ENCODE results near the gene EPHB6. TPM values are rescaled to one million over a fixed set of nuclear protein-coding genes. Genes with fewer than 3 reads are reported as not detected.

EPHB6 gene
- total RNA-seq, 1 donor from 2014 or later: 15.7 TPM

GRCh38 chr7:142906643-142907042, 51.8 kb downstream of the EPHB6 start:
- Histone ChIP-seq H2AFZ (ENCODE audit: low read depth, low read length) (no peak overlapping the region), H4K20me1 (ENCODE audit: insufficient read depth, low read length) (no peaks in the 10 kb centered on the region), H3K4me2 (ENCODE audit: low read length) (no peak overlapping the region), H3K36me3 (ENCODE audit: insufficient read depth, low read length) (no peaks in the 10 kb centered on the region), H3K79me2 (ENCODE audit: insufficient read depth, low read length) (no peaks in the 10 kb centered on the region), H3K4me3 (ENCODE audit: insufficient read depth, low read depth, low read length) (no peak overlapping the region), H3K9ac (ENCODE audit: low read length) (no peak overlapping the region), H3K9me3 (ENCODE audit: insufficient read depth, low read depth, low read length) (peaks cover 4% of the 10 kb centered on the region), H3K27ac (ENCODE audit: low read depth, low read length) (no peak overlapping the region), H3K4me1 (ENCODE audit: insufficient read depth, low read length) (no peaks in the 10 kb centered on the region), H3K27me3 (ENCODE audit: insufficient read depth, low read length) (no peaks in the 10 kb centered on the region)
- Mint-ChIP-seq H3K4me3 (ENCODE audit: unreplicated experiment) (no peak overlapping the region), H3K4me1 (ENCODE audit: low read depth, unreplicated experiment) (no peaks in the 10 kb centered on the region), H3K36me3 (ENCODE audit: low read depth, unreplicated experiment) (no peaks in the 10 kb centered on the region), H3K27ac (ENCODE audit: unreplicated experiment) (no peak overlapping the region), H3K27me3 (ENCODE audit: low read depth, unreplicated experiment) (peaks cover 13% of the 10 kb centered on the region), H3K9me3 (ENCODE audit: unreplicated experiment) (peaks cover 6% of the 10 kb centered on the region)
- DNase-seq (ENCODE audit: low read depth) (no peak), FAIRE-seq (no peak)
- TF ChIP-seq CTCF (IDR thresholded peaks at IDR 0.05; ENCODE audit: insufficient read depth, low read depth, low read length) (no peak), EZH2 (IDR thresholded peaks at IDR 0.05; ENCODE audit: insufficient read depth, low read length) (no peak)

- H2AFZ ChIP-seq (ENCODE audit: low read depth, low read length): no peak overlapping the region
Measured at GRCh38 chr7:142908290-142908689, 53.4 kb downstream of the EPHB6 start.

More at GRCh38 chr7:142908290-142908689, 53.4 kb downstream of the EPHB6 start:
- Histone ChIP-seq H4K20me1 (ENCODE audit: insufficient read depth, low read length) (no peaks in the 10 kb centered on the region), H3K27ac (ENCODE audit: low read depth, low read length) (no peak overlapping the region), H3K9me3 (ENCODE audit: insufficient read depth, low read depth, low read length) (peaks cover 4% of the 10 kb centered on the region), H3K27me3 (ENCODE audit: insufficient read depth, low read length) (no peaks in the 10 kb centered on the region), H3K4me1 (ENCODE audit: insufficient read depth, low read length) (no peaks in the 10 kb centered on the region), H3K4me2 (ENCODE audit: low read length) (no peak overlapping the region), H3K36me3 (ENCODE audit: insufficient read depth, low read length) (no peaks in the 10 kb centered on the region), H3K79me2 (ENCODE audit: insufficient read depth, low read length) (no peaks in the 10 kb centered on the region), H3K9ac (ENCODE audit: low read length) (no peak overlapping the region), H3K4me3 (ENCODE audit: insufficient read depth, low read depth, low read length) (no peak overlapping the region)
- DNase-seq (ENCODE audit: low read depth) (no peak), FAIRE-seq (no peak)
- no peaks in the 10 kb centered on the region for H3K4me1 Mint-ChIP-seq (ENCODE audit: low read depth, unreplicated experiment)
- no peak for TF ChIP-seq EZH2 (IDR thresholded peaks at IDR 0.05; ENCODE audit: insufficient read depth, low read length)
- no peak for TF ChIP-seq CTCF (IDR thresholded peaks at IDR 0.05; ENCODE audit: insufficient read depth, low read depth, low read length)
- H3K9me3 Mint-ChIP-seq (ENCODE audit: unreplicated experiment): no peaks in the 10 kb centered on the region
- peaks cover 10% of the 10 kb centered on the region for H3K27me3 Mint-ChIP-seq (ENCODE audit: low read depth, unreplicated experiment)
- H3K27ac Mint-ChIP-seq (ENCODE audit: unreplicated experiment): no peak overlapping the region
- no peaks in the 10 kb centered on the region for H3K36me3 Mint-ChIP-seq (ENCODE audit: low read depth, unreplicated experiment)
- no peak overlapping the region for H3K4me3 Mint-ChIP-seq (ENCODE audit: unreplicated experiment)
